Measurements from ENCODE around the gene ALDH16A1.
"Not testable (repeated sequence)": the region's sequence is repeated elsewhere in the genome, so short reads cannot be mapped to it uniquely, and the experiment has no call there.

ALDH16A1 gene

DNA sequence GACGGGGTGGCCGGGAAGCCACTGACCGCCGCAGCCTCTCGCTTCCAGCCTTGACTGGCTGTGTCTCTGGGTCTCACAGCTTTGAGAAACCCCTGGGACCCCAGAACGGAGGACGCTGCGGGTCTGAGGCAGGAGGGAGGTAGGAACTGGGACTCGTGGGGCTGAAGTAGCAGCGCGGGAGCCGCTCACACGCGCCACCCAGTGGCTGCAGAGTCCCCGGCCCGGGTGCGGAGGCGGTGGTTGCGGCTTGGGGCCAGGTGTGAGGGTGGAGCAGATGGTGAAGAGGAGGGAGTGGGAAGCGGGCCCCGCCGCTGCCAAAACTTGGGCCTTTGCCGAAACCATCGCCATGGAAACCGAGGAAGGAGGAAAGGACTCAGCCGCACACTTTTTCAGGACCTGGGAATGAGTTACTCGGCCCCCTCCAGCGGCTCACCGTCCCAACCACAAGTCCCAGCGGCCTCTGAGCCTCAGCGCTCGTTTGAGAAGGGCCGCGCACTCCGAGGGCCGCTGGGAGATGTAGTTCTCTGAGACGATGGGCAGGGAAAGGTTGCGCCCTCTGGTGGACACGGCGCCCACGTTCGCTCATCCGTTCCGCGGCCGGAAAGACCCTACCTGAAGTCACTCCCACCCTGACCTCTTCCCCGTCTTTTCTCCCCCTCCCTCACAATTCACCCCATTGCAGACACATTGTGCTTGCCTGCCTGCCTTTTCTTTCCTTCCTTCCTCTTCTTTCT, 9.5 kb upstream of the ALDH16A1 start:
- TF ChIP-seq SPI1 (IDR thresholded peaks at IDR 0.05; ENCODE audit: low read depth, low read length) (peak; percentile 55; the same call in 1 of the 2 replicates), PAX5 (IDR thresholded peaks at IDR 0.05; ENCODE audit: insufficient read depth, low read length, severe bottlenecking) (peak; percentile 36), POLR2AphosphoS5 (IDR thresholded peaks at IDR 0.05; ENCODE audit: low read depth, low read length) (no peak), POU2F2 (IDR thresholded peaks at IDR 0.05; ENCODE audit: low read depth, low read length) (peak; percentile 56; the same call in 1 of the 2 replicates), TAF1 (IDR thresholded peaks at IDR 0.05; ENCODE audit: low read depth, low read length) (no peak), POLR2A (IDR thresholded peaks at IDR 0.05; ENCODE audit: low read depth, low read length) (no peak)
- peak; percentile 99 for FAIRE-seq
- peak; percentile 97 for DNase-seq (ENCODE audit: insufficient read length, low spot score)

GRCh38 chr19:49444100-49444700, 8.8 kb upstream of the ALDH16A1 start:
- not testable (repeated sequence) for DNase-seq (ENCODE audit: insufficient read length, low spot score); FAIRE-seq

- FAIRE-seq = no peak
- DNase-seq (ENCODE audit: insufficient read length, low spot score) = no peak
- no peak for TF ChIP-seq POLR2A (IDR thresholded peaks at IDR 0.05; ENCODE audit: low read depth, low read length)
- TF ChIP-seq POU2F2 (IDR thresholded peaks at IDR 0.05; ENCODE audit: low read depth, low read length) = no peak
- no peak for TF ChIP-seq PAX5 (IDR thresholded peaks at IDR 0.05; ENCODE audit: insufficient read depth, low read length, severe bottlenecking)
- TF ChIP-seq SPI1 (IDR thresholded peaks at IDR 0.05; ENCODE audit: low read depth, low read length) = no peak
- no peak for TF ChIP-seq POLR2AphosphoS5 (IDR thresholded peaks at IDR 0.05; ENCODE audit: low read depth, low read length)
- TF ChIP-seq TAF1 (IDR thresholded peaks at IDR 0.05; ENCODE audit: low read depth, low read length) = no peak
These were observed 7.0 kb upstream of the ALDH16A1 start for GRCh38 chr19:49445997-49446396.

GRCh38 chr19:49447485-49448431, 5.3 kb upstream of the ALDH16A1 start:
- no peak for FAIRE-seq
- TF ChIP-seq POLR2A (IDR thresholded peaks at IDR 0.05; ENCODE audit: low read depth, low read length) (no peak), PAX5 (IDR thresholded peaks at IDR 0.05; ENCODE audit: insufficient read depth, low read length, severe bottlenecking) (no peak), TAF1 (IDR thresholded peaks at IDR 0.05; ENCODE audit: low read depth, low read length) (no peak), POLR2AphosphoS5 (IDR thresholded peaks at IDR 0.05; ENCODE audit: low read depth, low read length) (no peak), POU2F2 (IDR thresholded peaks at IDR 0.05; ENCODE audit: low read depth, low read length) (no peak), SPI1 (IDR thresholded peaks at IDR 0.05; ENCODE audit: low read depth, low read length) (no peak)
- no peak for DNase-seq (ENCODE audit: insufficient read length, low spot score)

DNA sequence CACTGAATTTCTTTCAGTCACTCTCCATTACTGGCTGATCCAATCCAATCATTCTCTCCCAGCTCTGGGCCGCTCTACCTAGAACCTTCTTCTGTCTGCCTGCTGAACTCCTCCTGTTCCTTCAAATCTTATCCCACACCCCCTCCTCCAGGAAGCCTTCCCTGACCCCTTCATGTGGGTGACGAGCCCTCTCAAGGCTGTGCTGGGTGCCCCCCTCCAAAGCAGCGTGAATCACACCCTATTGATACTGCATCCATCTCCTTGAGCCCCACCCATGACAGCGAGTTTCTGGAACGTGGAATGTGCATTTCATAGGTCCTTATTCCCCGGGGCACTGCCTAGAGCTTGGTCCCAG, 4.6 kb upstream of the ALDH16A1 start:
- no peak for TF ChIP-seq POLR2AphosphoS5 (IDR thresholded peaks at IDR 0.05; ENCODE audit: low read depth, low read length)
- TF ChIP-seq PAX5 (IDR thresholded peaks at IDR 0.05; ENCODE audit: insufficient read depth, low read length, severe bottlenecking) = no peak
- no peak for TF ChIP-seq SPI1 (IDR thresholded peaks at IDR 0.05; ENCODE audit: low read depth, low read length)
- no peak for TF ChIP-seq POU2F2 (IDR thresholded peaks at IDR 0.05; ENCODE audit: low read depth, low read length)
- TF ChIP-seq TAF1 (IDR thresholded peaks at IDR 0.05; ENCODE audit: low read depth, low read length) = no peak
- no peak for TF ChIP-seq POLR2A (IDR thresholded peaks at IDR 0.05; ENCODE audit: low read depth, low read length)
- DNase-seq (ENCODE audit: insufficient read length, low spot score) = no peak
- FAIRE-seq = no peak

GRCh38 chr19:49450405-49450804, 2.6 kb upstream of the ALDH16A1 start:
- FAIRE-seq (no peak), DNase-seq (ENCODE audit: insufficient read length, low spot score) (no peak)
- TF ChIP-seq SPI1 (IDR thresholded peaks at IDR 0.05; ENCODE audit: low read depth, low read length) = no peak
- no peak for TF ChIP-seq PAX5 (IDR thresholded peaks at IDR 0.05; ENCODE audit: insufficient read depth, low read length, severe bottlenecking)
- TF ChIP-seq POLR2AphosphoS5 (IDR thresholded peaks at IDR 0.05; ENCODE audit: low read depth, low read length) = no peak
- TF ChIP-seq POLR2A (IDR thresholded peaks at IDR 0.05; ENCODE audit: low read depth, low read length) = no peak
- no peak for TF ChIP-seq POU2F2 (IDR thresholded peaks at IDR 0.05; ENCODE audit: low read depth, low read length)
- no peak for TF ChIP-seq TAF1 (IDR thresholded peaks at IDR 0.05; ENCODE audit: low read depth, low read length)

GRCh38 chr19:49451430-49452181, 1.4 kb upstream of the ALDH16A1 start, which contains the start of gene PIH1D1:
Gene PIH1D1 (minus strand): TSS chr19:49451814. CDS start chr19:49451574, 240 bp downstream.
- peak; percentile 78 for DNase-seq (ENCODE audit: insufficient read length, low spot score)
- peak; percentile 97 for FAIRE-seq
- TF ChIP-seq POLR2A (IDR thresholded peaks at IDR 0.05; ENCODE audit: low read depth, low read length) (peak; percentile 68; the same call in 1 of the 2 replicates), TAF1 (IDR thresholded peaks at IDR 0.05; ENCODE audit: low read depth, low read length) (peak; percentile 57), POU2F2 (IDR thresholded peaks at IDR 0.05; ENCODE audit: low read depth, low read length) (no peak), POLR2AphosphoS5 (IDR thresholded peaks at IDR 0.05; ENCODE audit: low read depth, low read length) (peak; percentile 78), SPI1 (IDR thresholded peaks at IDR 0.05; ENCODE audit: low read depth, low read length) (peak; percentile 55), PAX5 (IDR thresholded peaks at IDR 0.05; ENCODE audit: insufficient read depth, low read length, severe bottlenecking) (no peak)

DNA sequence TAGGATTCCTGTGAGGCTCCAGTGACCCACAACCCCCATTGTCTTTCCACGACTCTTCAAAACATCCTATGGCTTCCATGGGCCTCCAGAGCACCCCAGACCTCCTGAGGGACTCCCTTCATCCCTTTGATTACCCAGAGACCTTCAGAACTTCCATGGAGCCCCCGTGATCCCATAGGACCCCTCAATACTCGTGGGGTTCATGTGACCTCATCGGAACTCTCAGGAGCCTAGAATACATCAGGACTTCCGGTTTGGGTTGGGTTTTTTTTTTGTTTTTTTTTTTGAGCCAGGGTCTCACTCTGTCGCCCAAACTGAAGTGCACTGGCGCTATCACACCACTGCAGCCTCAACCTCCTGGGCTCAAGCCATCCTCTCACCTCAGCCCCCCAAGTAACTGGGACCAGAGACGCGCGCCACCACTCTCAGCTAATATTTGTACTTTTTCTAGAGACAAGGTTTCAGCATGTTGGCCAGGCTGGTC, 774 bp downstream of the ALDH16A1 start:
- TF ChIP-seq POLR2A (IDR thresholded peaks at IDR 0.05; ENCODE audit: low read depth, low read length) (no peak), SPI1 (IDR thresholded peaks at IDR 0.05; ENCODE audit: low read depth, low read length) (no peak), POLR2AphosphoS5 (IDR thresholded peaks at IDR 0.05; ENCODE audit: low read depth, low read length) (no peak), PAX5 (IDR thresholded peaks at IDR 0.05; ENCODE audit: insufficient read depth, low read length, severe bottlenecking) (no peak)
- DNase-seq (ENCODE audit: insufficient read length, low spot score) (no peak), FAIRE-seq (no peak)
